ENCODE results near the gene GLS2.
"Not testable (repeated sequence)": the region's sequence is repeated elsewhere in the genome, so short reads cannot be mapped to it uniquely, and the experiment has no call there.

Gene GLS2

GRCh38 chr12:56490360-56490759 lies 2.4 kb upstream of the GLS2 start:
- DNase-seq, result no peak

GRCh38 chr12:56487448-56488040 lies 417 bp downstream of the GLS2 start:
- no peak for DNase-seq

- DNase-seq, result no peak
These were observed 1.3 kb downstream of the GLS2 start for GRCh38 chr12:56486694-56487093.

GRCh38 chr12:56484566-56484965 lies 3.4 kb downstream of the GLS2 start:
- no peak for DNase-seq

- DNase-seq, result no peak
These were observed 8.3 kb downstream of the GLS2 start for GRCh38 chr12:56479625-56480024.

GRCh38 chr12:56477521-56478225 lies 10.3 kb downstream of the GLS2 start:
- no peak for DNase-seq

- no peak for DNase-seq
These were observed 11.0 kb downstream of the GLS2 start for GRCh38 chr12:56476972-56477432.

- no peak for DNase-seq
These were observed 11.8 kb downstream of the GLS2 start for GRCh38 chr12:56476143-56476542.

GRCh38 chr12:56474389-56474788 lies 13.6 kb downstream of the GLS2 start:
- DNase-seq, result no peak

GRCh38 chr12:56469007-56469930 lies 18.7 kb downstream of the GLS2 start:
- no peak for DNase-seq

GRCh38 chr12:56468216-56469006 lies 19.6 kb downstream of the GLS2 start, which contains the start of gene SPRYD4:
Gene SPRYD4 (plus strand): TSS chr12:56468578. CDS start chr12:56468592, 14 bp downstream.
- DNase-seq, result peak; percentile 88

GRCh38 chr12:56462565-56462964 lies 25.4 kb downstream of the GLS2 start:
- DNase-seq, result no peak

- no peak for DNase-seq
These were observed 26.5 kb downstream of the GLS2 start for GRCh38 chr12:56461235-56462159.

- DNase-seq, result no peak
These were observed 30.1 kb downstream of the GLS2 start for GRCh38 chr12:56457817-56458216.

GRCh38 chr12:56454557-56454956 lies 33.4 kb downstream of the GLS2 start, which contains the start of gene MIP:
Gene MIP (minus strand): TSS chr12:56454657. CDS start chr12:56454613, 44 bp downstream.
- DNase-seq, result no peak

- DNase-seq, result no peak
These were observed 36.8 kb downstream of the GLS2 start for GRCh38 chr12:56451147-56451546.

GRCh38 chr12:56450241-56450640 lies 37.7 kb downstream of the GLS2 start:
- DNase-seq, result no peak

GRCh38 chr12:56449622-56449984 lies 38.4 kb downstream of the GLS2 start:
- DNase-seq, result no peak

- DNase-seq, result peak; percentile 73
These were observed 38.9 kb downstream of the GLS2 start, which contains the start of gene TIMELESS for GRCh38 chr12:56448860-56449621. Gene TIMELESS (minus strand): TSS chr12:56449426. CDS start chr12:56434170, 15,256 bp downstream.

GRCh38 chr12:56443208-56443607 lies 44.8 kb downstream of the GLS2 start:
- not testable (repeated sequence) for DNase-seq
